ENCODE data around the gene C10orf95.
A peak's percentile ranks its signal among the peaks of the same experiment; 100 is the strongest.

C10orf95 gene

GRCh38 chr10:102414749-102415148, 36.6 kb downstream of the C10orf95 start (continued):
- TF ChIP-seq EGR2 (tag by site-specific recombination; IDR thresholded peaks at IDR 0.05; ENCODE audit: low read depth) (peak; percentile 60), ZNF561 (tag by site-specific recombination; IDR thresholded peaks at IDR 0.05; ENCODE audit: borderline replicate concordance) (no peak), KLF17 (tag by site-specific recombination; IDR thresholded peaks at IDR 0.05) (no peak), ZFHX2 (tag by site-specific recombination; conservative IDR thresholded peaks at IDR 0.05) (peak; percentile 38), ZNF660 (tag by site-specific recombination; IDR thresholded peaks at IDR 0.05) (no peak), ZNF211 (tag by site-specific recombination; IDR thresholded peaks at IDR 0.05; ENCODE audit: low read depth) (no peak), SCRT2 (tag by site-specific recombination; IDR thresholded peaks at IDR 0.05) (no peak), GLI2 (tag by site-specific recombination; IDR thresholded peaks at IDR 0.05; ENCODE audit: borderline replicate concordance, low read depth) (no peak), TRIM28 (IDR thresholded peaks at IDR 0.05; ENCODE audit: borderline replicate concordance, low read length) (no peak), ZNF654 (tag by site-specific recombination; IDR thresholded peaks at IDR 0.05; ENCODE audit: low read depth) (no peak), ZNF157 (tag by site-specific recombination; IDR thresholded peaks at IDR 0.05) (no peak)

- ChIA-PET CTCF (interaction anchor here (1.0 to 2.3 kb wide), 3 partner anchors 10 to 184 kb away, joined by 6 to 13 read pairs (median 6); no protein-coding TSS in a partner anchor), POLR2A (no interaction called here)
- Histone ChIP-seq H3K4me3 (ENCODE audit: low read depth, low read length) (no peak overlapping the region), H3K36me3 (ENCODE audit: control insufficient read depth in 2 of 2, insufficient read depth in 1 of 2, low read length in 2 of 2) (no peaks in the 10 kb centered on the region), H3K4me1 (ENCODE audit: control insufficient read depth, insufficient read depth, low read length) (no peaks in the 10 kb centered on the region; the same call in 1 of the 2 replicates), H3K27ac (ENCODE audit: extremely low read depth, low read depth, low read length) (no peak overlapping the region), H3K9me3 (ENCODE audit: control insufficient read depth, insufficient read depth, low read depth, low read length) (no peaks in the 10 kb centered on the region)
- TF ChIP-seq ZBTB48 (tag by site-specific recombination; IDR thresholded peaks at IDR 0.05) (no peak), ZBTB1 (tag by site-specific recombination; IDR thresholded peaks at IDR 0.05) (no peak), PRDM1 (tag by site-specific recombination; IDR thresholded peaks at IDR 0.05) (0 out of 2 replicates have a peak, but pooled peaks have one; percentile 24), ZNF311 (tag by site-specific recombination; IDR thresholded peaks at IDR 0.05; ENCODE audit: borderline replicate concordance) (no peak)
Observed at GRCh38 chr10:102413806-102414561, 37.4 kb downstream of the C10orf95 start.

DNA sequence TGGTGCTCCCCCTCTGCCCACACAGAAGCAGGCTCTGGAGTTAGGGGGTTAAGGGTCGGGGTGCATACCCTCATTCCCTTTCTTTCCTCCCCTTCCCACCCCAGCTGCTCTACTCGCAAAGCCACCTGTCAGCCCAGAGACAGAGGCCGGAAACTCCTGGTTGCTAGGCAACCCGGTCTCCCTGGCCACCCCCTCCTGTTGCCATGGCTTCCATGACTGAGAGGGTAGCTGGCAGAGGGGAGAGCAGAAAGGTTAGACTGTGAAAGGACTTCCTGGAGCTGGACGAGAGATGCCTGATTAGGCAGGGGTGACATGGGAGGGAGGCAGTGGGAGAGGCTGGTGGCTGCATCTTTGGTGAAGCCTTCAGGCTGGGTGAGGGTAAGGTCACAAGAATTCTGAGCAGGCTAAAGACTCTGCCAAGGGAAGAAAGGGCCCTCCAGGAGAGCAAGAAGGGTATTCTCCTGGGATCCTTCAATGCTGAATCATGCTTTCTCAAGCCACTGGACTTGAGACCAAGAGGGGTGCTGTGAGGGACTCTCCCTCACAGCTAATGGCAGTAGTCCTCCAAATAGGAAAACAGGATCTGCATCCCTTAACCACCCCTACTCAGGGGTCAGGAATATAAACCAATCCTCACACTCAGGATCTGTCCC, 38.2 kb downstream of the C10orf95 start:
- POLR2A ChIA-PET = interaction anchor here (2.1 kb wide), 1 partner anchor 8 kb away, joined by 6 read pairs; the partner anchor contains the start of gene FBXL15
- CTCF ChIA-PET = interaction anchor here (0.9 to 4.5 kb wide), 4 partner anchors 9 to 183 kb away, joined by 4 to 28 read pairs (median 10); no protein-coding TSS in a partner anchor
- Histone ChIP-seq H3K27ac (ENCODE audit: extremely low read depth, low read depth, low read length) (no peak overlapping the region), H3K36me3 (ENCODE audit: control insufficient read depth in 2 of 2, insufficient read depth in 1 of 2, low read length in 2 of 2) (no peaks in the 10 kb centered on the region), H3K9me3 (ENCODE audit: control insufficient read depth, insufficient read depth, low read depth, low read length) (no peaks in the 10 kb centered on the region), H3K4me1 (ENCODE audit: control insufficient read depth, insufficient read depth, low read length) (no peaks in the 10 kb centered on the region; the same call in 1 of the 2 replicates), H3K4me3 (ENCODE audit: low read depth, low read length) (no peak overlapping the region)
- TF ChIP-seq MYNN (tag by site-specific recombination; IDR thresholded peaks at IDR 0.05; ENCODE audit: borderline replicate concordance) (peak; percentile 93), ZBTB10 (tag by site-specific recombination; IDR thresholded peaks at IDR 0.05) (no peak), ZNF335 (tag by site-specific recombination; conservative IDR thresholded peaks at IDR 0.05) (no peak), ZNF664 (tag by site-specific recombination; IDR thresholded peaks at IDR 0.05) (no peak), GLIS2 (tag by site-specific recombination; IDR thresholded peaks at IDR 0.05) (0 out of 2 replicates have a peak, but pooled peaks have one; percentile 26), SCRT2 (tag by site-specific recombination; IDR thresholded peaks at IDR 0.05) (peak; percentile 44; the same call in 1 of the 2 replicates), GLIS1 (tag by site-specific recombination; IDR thresholded peaks at IDR 0.05) (peak; percentile 42; the same call in 1 of the 2 replicates), ZNF280C (tag by site-specific recombination; IDR thresholded peaks at IDR 0.05) (no peak), ZBTB7A (tag by site-specific recombination; IDR thresholded peaks at IDR 0.05; ENCODE audit: low read depth) (no peak), ZBTB48 (tag by site-specific recombination; IDR thresholded peaks at IDR 0.05) (0 out of 2 replicates have a peak, but pooled peaks have one; percentile 31)
- TF ChIP-seq, protein P1, sequence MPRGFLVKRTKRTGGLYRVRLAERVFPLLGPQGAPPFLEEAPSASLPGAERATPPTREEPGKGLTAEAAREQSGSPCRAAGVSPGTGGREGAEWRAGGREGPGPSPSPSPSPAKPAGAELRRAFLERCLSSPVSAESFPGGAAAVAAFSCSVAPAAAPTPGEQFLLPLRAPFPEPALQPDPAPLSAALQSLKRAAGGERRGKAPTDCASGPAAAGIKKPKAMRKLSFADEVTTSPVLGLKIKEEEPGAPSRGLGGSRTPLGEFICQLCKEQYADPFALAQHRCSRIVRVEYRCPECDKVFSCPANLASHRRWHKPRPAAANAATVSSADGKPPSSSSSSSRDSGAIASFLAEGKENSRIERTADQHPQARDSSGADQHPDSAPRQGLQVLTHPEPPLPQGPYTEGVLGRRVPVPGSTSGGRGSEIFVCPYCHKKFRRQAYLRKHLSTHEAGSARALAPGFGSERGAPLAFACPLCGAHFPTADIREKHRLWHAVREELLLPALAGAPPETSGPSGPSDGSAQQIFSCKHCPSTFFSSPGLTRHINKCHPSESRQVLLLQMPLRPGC (tag by site-specific recombination; IDR thresholded peaks at IDR 0.05) = no peak
